ENCODE data around the gene ITPRIP.

Gene ITPRIP

GRCh38 chr10:104368381-104368780 is 30.1 kb upstream of the ITPRIP start:
- Histone ChIP-seq H3F3A (ENCODE audit: insufficient read depth, low read length) (no peaks in the 10 kb centered on the region), H3K4me2 (ENCODE audit: low read length) (no peak overlapping the region), H3K9me2 (ENCODE audit: low read depth, low read length) (no peaks in the 10 kb centered on the region), H3K36me3 (ENCODE audit: insufficient read depth, low read length) (no peaks in the 10 kb centered on the region), H3K27ac (ENCODE audit: low read depth, low read length, poor library complexity, severe bottlenecking) (no peak overlapping the region), H3K9me3 (ENCODE audit: low read length) (peaks cover 3% of the 10 kb centered on the region; the same call in 1 of the 2 replicates), H3K9ac (ENCODE audit: low read length) (no peak overlapping the region), H3K4me1 (ENCODE audit: insufficient read depth, low read length, severe bottlenecking) (no peaks in the 10 kb centered on the region), H4K20me1 (ENCODE audit: insufficient read depth, low read length) (no peaks in the 10 kb centered on the region), H3K79me2 (ENCODE audit: insufficient read depth, low read length) (no peaks in the 10 kb centered on the region), H3K27me3 (ENCODE audit: insufficient read depth, low read length) (no peaks in the 10 kb centered on the region), H2AFZ (ENCODE audit: low read length) (no peak overlapping the region), H3K4me3 (ENCODE audit: low read depth, low read length, poor library complexity, severe bottlenecking) (no peak overlapping the region)
- TF ChIP-seq EZH2 (IDR thresholded peaks at IDR 0.05; ENCODE audit: borderline replicate concordance, low read length) (no peak), CTCF (IDR thresholded peaks at IDR 0.05; ENCODE audit: low read length) (no peak)

- Histone ChIP-seq H4K20me1 (ENCODE audit: insufficient read depth, low read length) (no peaks in the 10 kb centered on the region), H3K36me3 (ENCODE audit: insufficient read depth, low read length) (no peaks in the 10 kb centered on the region), H2AFZ (ENCODE audit: low read length) (no peak overlapping the region), H3K4me2 (ENCODE audit: low read length) (no peak overlapping the region), H3K4me1 (ENCODE audit: insufficient read depth, low read length, severe bottlenecking) (no peaks in the 10 kb centered on the region), H3K9ac (ENCODE audit: low read length) (no peak overlapping the region), H3K27ac (ENCODE audit: low read depth, low read length, poor library complexity, severe bottlenecking) (no peak overlapping the region), H3K4me3 (ENCODE audit: low read depth, low read length, poor library complexity, severe bottlenecking) (no peak overlapping the region), H3F3A (ENCODE audit: insufficient read depth, low read length) (no peaks in the 10 kb centered on the region), H3K9me2 (ENCODE audit: low read depth, low read length) (no peaks in the 10 kb centered on the region), H3K27me3 (ENCODE audit: insufficient read depth, low read length) (no peaks in the 10 kb centered on the region), H3K9me3 (ENCODE audit: low read length) (peaks cover 3% of the 10 kb centered on the region; the same call in 1 of the 2 replicates), H3K79me2 (ENCODE audit: insufficient read depth, low read length) (no peaks in the 10 kb centered on the region)
- no peak for TF ChIP-seq CTCF (IDR thresholded peaks at IDR 0.05; ENCODE audit: low read length)
- TF ChIP-seq EZH2 (IDR thresholded peaks at IDR 0.05; ENCODE audit: borderline replicate concordance, low read length): no peak
These were observed 29.6 kb upstream of the ITPRIP start for GRCh38 chr10:104367904-104368303.

- Histone ChIP-seq H3K36me3 (ENCODE audit: insufficient read depth, low read length) (no peaks in the 10 kb centered on the region), H3K79me2 (ENCODE audit: insufficient read depth, low read length) (no peaks in the 10 kb centered on the region), H3F3A (ENCODE audit: insufficient read depth, low read length) (no peaks in the 10 kb centered on the region), H3K4me2 (ENCODE audit: low read length) (no peak overlapping the region), H3K4me1 (ENCODE audit: insufficient read depth, low read length, severe bottlenecking) (no peaks in the 10 kb centered on the region), H3K27ac (ENCODE audit: low read depth, low read length, poor library complexity, severe bottlenecking) (no peak overlapping the region), H2AFZ (ENCODE audit: low read length) (no peak overlapping the region), H3K9ac (ENCODE audit: low read length) (no peak overlapping the region), H3K9me2 (ENCODE audit: low read depth, low read length) (no peaks in the 10 kb centered on the region), H4K20me1 (ENCODE audit: insufficient read depth, low read length) (no peaks in the 10 kb centered on the region), H3K4me3 (ENCODE audit: low read depth, low read length, poor library complexity, severe bottlenecking) (no peak overlapping the region), H3K9me3 (ENCODE audit: low read length) (peaks cover 3% of the 10 kb centered on the region; the same call in 1 of the 2 replicates), H3K27me3 (ENCODE audit: insufficient read depth, low read length) (no peaks in the 10 kb centered on the region)
- no peak for TF ChIP-seq CTCF (IDR thresholded peaks at IDR 0.05; ENCODE audit: low read length)
- no peak for TF ChIP-seq EZH2 (IDR thresholded peaks at IDR 0.05; ENCODE audit: borderline replicate concordance, low read length)
These were observed 21.5 kb upstream of the ITPRIP start for GRCh38 chr10:104359811-104360210.

All from OCI-LY1 (cell line).